ENCODE measurements around the gene CDKN2AIP.
"Not testable (repeated sequence)": the region's sequence is repeated elsewhere in the genome, so short reads cannot be mapped to it uniquely, and the experiment has no call there.

CDKN2AIP gene

DNA sequence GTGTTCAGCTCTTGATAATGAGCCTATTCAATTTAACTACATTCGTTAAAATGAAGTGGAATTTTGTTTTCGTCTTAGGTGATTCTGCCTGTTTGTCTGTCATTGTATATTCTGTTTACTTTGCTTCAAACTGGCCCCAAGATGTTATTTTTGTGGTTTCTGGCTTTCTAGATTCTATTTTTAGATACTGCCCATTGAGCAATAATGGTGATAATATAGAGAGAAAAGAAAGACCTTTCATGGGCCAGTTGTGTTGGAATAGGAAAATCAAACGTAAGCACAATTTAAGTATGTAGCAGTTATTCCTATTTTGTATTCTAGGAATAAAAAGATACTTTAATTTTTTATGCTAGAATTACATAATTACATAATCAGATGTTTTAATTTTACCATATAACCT, 4.0 kb downstream of the CDKN2AIP start:
- FAIRE-seq (no peak), DNase-seq (ENCODE audit: insufficient read length, low spot score) (no peak)
- TF ChIP-seq, protein P1, sequence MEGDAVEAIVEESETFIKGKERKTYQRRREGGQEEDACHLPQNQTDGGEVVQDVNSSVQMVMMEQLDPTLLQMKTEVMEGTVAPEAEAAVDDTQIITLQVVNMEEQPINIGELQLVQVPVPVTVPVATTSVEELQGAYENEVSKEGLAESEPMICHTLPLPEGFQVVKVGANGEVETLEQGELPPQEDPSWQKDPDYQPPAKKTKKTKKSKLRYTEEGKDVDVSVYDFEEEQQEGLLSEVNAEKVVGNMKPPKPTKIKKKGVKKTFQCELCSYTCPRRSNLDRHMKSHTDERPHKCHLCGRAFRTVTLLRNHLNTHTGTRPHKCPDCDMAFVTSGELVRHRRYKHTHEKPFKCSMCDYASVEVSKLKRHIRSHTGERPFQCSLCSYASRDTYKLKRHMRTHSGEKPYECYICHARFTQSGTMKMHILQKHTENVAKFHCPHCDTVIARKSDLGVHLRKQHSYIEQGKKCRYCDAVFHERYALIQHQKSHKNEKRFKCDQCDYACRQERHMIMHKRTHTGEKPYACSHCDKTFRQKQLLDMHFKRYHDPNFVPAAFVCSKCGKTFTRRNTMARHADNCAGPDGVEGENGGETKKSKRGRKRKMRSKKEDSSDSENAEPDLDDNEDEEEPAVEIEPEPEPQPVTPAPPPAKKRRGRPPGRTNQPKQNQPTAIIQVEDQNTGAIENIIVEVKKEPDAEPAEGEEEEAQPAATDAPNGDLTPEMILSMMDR (IDR thresholded peaks at IDR 0.05; ENCODE audit: insufficient read depth, missing control alignments): no peak

DNA sequence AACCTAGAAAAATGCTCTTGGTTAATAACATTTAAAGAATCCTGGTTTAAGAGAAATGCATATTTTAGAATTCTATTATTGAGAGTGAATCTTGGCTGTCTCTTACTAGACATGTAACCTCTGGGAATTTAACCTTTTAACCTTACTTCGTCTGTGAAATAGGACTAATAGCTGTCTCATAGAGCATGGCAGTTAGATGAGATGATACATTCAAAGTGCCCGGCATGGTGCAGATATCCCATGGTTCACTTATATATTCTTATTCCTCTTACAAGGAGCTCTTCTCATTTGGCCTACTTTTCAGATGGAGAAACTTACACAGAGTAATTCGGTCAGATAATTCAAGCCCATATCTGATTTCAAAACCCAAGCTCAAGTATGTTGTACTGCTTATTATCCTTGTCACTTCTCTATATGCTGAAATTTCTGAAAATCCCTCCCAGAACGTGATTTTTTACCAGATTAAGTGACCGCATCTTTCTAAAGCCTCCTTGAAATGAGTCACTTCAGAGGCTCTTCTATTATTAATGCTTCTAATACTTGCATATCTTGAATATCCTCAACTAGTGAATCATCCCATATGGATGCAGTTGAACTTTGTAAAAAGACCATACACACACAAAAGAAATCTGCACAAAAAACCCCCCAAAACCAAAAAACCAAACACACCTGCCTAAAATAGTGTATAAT, 4.9 kb downstream of the CDKN2AIP start:
- FAIRE-seq: no peak
- DNase-seq (ENCODE audit: insufficient read length, low spot score): no peak
- TF ChIP-seq, protein P1 (IDR thresholded peaks at IDR 0.05; ENCODE audit: insufficient read depth, missing control alignments): no peak

DNA sequence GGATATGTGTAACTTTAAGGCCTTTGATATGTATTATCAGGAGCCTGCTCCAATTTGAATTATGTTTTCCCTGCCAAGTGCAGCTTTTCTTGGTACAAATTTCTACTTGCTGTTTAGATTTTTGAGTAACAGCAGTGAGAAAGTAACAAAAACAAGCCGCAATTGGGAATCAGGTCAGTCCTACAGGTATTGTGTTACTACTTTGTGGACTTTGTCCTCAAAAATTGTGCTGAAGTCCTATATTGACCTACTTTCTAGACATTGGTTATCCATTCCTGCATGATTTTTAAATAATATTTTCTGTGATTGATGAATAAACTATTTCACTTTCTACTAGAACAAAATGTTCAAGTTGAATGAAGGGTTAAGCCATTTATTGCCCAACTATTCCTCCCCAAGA, 5.7 kb downstream of the CDKN2AIP start:
- DNase-seq (ENCODE audit: insufficient read length, low spot score) (no peak), FAIRE-seq (no peak)
- TF ChIP-seq, protein P1 (IDR thresholded peaks at IDR 0.05; ENCODE audit: insufficient read depth, missing control alignments): no peak

DNA sequence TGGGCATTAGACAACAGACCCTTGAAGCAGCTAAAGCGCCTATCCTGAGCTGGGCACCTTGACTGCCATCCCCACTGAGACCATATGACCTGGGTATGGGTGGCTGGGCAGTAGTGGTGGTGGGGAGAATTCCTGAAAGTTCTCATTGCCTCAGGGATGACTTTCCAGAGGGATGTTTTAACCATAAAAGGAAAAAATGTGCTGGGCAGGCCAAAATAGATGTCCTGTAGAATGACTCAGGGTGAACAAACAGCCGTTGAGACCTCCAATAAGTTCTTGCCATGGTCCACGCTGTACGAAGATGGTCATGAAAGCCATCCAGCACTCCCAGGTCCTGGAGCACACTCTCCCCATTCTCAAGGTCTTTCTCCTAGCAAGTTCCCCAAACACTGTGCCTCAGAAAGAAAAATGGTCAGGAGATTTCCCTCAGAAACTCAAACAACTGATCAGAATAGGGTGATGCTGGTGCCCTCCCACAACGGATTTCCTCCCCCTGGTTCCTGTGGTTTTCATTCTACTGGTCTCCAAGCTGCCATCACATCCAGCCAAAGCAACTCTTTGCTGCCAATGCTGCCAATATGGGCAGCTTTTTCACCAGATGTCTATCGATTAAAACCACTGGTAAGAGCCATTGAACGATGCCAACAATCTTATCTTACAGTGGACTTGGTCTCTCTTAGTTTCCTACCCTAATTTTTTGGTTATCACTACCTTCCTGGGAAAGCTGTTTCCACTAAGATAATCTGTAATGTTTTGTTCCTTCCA, 11.2 kb downstream of the CDKN2AIP start:
- no peak for FAIRE-seq
- no peak for DNase-seq (ENCODE audit: insufficient read length, low spot score)
- TF ChIP-seq, protein P1 (IDR thresholded peaks at IDR 0.05; ENCODE audit: insufficient read depth, missing control alignments): no peak

DNA sequence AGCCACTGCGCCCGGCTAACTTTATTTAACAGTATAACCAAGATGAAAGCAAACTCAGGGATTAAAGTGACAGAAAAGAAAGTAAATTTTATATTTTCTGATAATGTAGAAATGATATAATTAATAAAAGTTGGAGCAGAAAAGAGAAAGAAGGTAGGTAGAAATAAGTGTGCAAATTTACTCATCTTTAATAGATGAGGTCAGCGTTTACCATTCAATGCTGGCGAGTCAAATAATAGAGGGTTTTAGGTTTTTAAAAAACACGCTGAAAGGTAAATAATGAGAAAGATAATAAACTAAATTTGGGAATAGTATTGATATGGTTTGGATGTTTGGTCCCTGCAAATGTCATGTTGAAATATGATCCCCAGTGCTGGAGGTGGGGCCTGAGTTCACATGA, 13.6 kb downstream of the CDKN2AIP start:
- FAIRE-seq: no peak
- no peak for DNase-seq (ENCODE audit: insufficient read length, low spot score)
- TF ChIP-seq, protein P1 (IDR thresholded peaks at IDR 0.05; ENCODE audit: insufficient read depth, missing control alignments): no peak

DNA sequence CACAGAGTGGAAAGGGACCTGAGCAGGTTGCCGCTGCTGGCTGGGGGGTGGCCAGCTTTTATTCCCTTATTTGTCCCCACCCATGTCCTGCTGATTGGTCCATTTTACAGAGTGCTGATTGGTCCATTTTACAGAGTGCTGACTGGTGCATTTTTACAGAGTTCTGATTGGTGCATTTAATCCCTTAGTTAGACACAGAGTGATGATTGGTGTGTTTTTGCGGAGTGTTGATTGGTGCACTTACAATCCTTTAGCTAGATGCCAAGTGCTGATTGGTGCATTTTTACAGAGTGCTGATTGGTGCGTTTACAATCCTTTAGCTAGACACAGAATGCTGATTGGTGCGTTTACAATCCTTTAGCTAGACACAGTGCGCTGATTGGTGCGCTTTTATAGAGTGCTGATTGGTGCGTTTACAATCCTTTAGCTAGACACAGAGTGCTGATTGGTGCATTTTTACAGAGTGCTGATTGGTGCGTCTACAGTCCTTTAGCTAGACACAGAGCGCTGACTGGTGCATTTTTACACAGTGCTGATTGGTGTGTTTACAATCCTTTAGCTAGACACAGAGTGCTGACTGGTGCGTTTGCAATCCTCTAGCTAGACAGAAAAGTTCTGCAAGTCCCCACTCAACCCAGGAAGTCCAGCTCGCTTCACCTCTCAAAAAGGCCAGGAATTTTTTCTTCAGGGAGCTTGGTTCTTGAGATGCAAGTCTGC, 19.6 kb downstream of the CDKN2AIP start:
- DNase-seq (ENCODE audit: insufficient read length, low spot score); FAIRE-seq: not testable (repeated sequence)

DNA sequence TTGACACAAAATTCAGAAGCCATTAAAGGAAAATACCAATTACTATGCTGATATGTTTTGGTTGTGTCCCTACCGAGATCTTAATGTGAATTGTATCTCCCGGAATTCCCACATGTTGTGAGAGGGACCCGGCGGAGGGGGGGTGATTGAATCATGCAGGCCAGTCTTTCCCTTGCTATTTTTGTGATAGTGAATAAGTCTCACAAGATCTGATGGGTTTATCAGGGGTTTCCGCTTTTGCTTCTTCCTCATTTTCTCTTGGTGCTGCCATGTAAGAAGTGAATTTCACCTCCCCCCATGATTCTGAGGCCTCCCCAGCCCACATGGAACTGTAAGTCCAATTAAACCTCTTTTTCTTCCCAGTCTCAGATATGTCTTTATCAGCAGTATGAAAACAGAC, 21.4 kb downstream of the CDKN2AIP start:
- not testable (repeated sequence) for DNase-seq (ENCODE audit: insufficient read length, low spot score); FAIRE-seq

DNA sequence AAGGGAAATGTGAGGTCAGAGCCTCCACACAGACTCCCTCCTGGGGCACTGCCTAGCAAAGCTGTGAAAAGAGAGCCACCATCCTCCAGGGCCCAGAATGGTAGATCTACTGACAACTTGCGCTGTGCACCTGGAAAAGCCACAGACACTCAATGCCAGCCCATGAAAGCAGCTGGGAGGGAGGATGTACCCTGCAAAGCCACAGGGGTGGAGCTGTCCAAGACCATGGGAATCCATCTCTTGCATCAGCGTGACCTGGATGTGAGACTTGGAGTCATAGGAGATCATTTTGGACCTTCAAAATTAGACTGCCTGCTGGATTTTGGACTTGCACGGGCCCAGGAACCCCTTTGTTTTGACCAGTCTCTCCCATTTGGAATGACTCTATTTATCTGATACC, 22.8 kb downstream of the CDKN2AIP start:
- DNase-seq (ENCODE audit: insufficient read length, low spot score): no peak
- FAIRE-seq: no peak
- TF ChIP-seq, protein P1 (IDR thresholded peaks at IDR 0.05; ENCODE audit: insufficient read depth, missing control alignments): no peak

Data from D721Med (cell line).